Prostate gland (tissue), 2 donors: ENCODE measurements around the gene NIPAL4. TPM values are rescaled to one million over a fixed set of nuclear protein-coding genes. Genes with fewer than 3 reads are reported as not detected.

Experiments
- DNase-seq: peaks from one replicate; pipeline ENCODE4 v3.0.0-alpha.2; 2019; ENCODE audit warnings: low spot score
- H3K27ac ChIP-seq, 2 donors: fragments of 200-600 bp; sonication (generic); 2 replicates each; pipeline ENCODE4 v1.5.1; 2017 to 2019
- H3K27me3 ChIP-seq: fragments of 200-600 bp; sonication (generic); replicated peaks from 2 replicates; pipeline ENCODE4 v1.5.1; 2019; ENCODE audit not compliant: insufficient read depth
- H3K36me3 ChIP-seq, 2 donors: fragments of 200-600 bp; sonication (generic); 1 replicate in 1 of 2; 2 replicates in 1 of 2; pipeline versions ENCODE4 v1.5.1 to v1.8.1; 2017 to 2019
- H3K4me1 ChIP-seq: fragments of 200-600 bp; sonication (generic); replicated peaks from 2 replicates; pipeline ENCODE4 v1.5.1; 2019
- H3K4me3 ChIP-seq, 2 donors: fragments of 200-600 bp; sonication (generic); 2 replicates each; pipeline ENCODE4 v1.5.1; 2017 to 2019
- H3K9me3 ChIP-seq: fragments of 200-600 bp; sonication (generic); 2 replicates; pipeline ENCODE4 v1.5.1; 2017
- POLR2A ChIP-seq: fragments of 450-650 bp; IDR thresholded peaks from one replicate; pipeline ENCODE4 v1.6.1; 2016; ENCODE audit warnings: antibody characterized with exemption, mild to moderate bottlenecking
- POLR2AphosphoS5 ChIP-seq: sonication (generic); formaldehyde crosslinking; IDR thresholded peaks from one replicate; pipeline ENCODE4 v1.6.1; 2017; ENCODE audit warnings: antibody characterized with exemption
- WGBS: methylation state at CpG from one replicate; pipeline ENCODE4 v1.1.5; 2018; 5-methylcytosine and 5-hydroxymethylcytosine counted together
- intact Hi-C: fragments of 100-400 bp; cut with DNase I; formaldehyde crosslinking; loops from one replicate; pipeline ENCODE4 v1.14.2; 2022
- total RNA-seq, 2 donors: library from RNA; depleted of rRNA; stranded (reverse); fragments of >200 nt; gene quantifications; one replicate each; pipeline ENCODE4 v1.1.0, GENCODE V29; 2016
- TF ChIP-seq, protein P1 (sequence below), 4 experiments: fragments of 200-600 bp in 2 of 4; fragments of 450-650 bp in 2 of 4; sonication (generic) in 2 of 4; IDR thresholded peaks; 1 replicate in 3 of 4; 2 replicates in 1 of 4; pipeline ENCODE4 v1.5.1; 2016 to 2019; ENCODE audit warnings: antibody characterized with exemption in 4 of 4, mild to moderate bottlenecking in 2 of 4, moderate library complexity in 2 of 4

Gene NIPAL4
- total RNA-seq, 2 donors from 2014 or later: 2.7 to 2.8 TPM

DNA sequence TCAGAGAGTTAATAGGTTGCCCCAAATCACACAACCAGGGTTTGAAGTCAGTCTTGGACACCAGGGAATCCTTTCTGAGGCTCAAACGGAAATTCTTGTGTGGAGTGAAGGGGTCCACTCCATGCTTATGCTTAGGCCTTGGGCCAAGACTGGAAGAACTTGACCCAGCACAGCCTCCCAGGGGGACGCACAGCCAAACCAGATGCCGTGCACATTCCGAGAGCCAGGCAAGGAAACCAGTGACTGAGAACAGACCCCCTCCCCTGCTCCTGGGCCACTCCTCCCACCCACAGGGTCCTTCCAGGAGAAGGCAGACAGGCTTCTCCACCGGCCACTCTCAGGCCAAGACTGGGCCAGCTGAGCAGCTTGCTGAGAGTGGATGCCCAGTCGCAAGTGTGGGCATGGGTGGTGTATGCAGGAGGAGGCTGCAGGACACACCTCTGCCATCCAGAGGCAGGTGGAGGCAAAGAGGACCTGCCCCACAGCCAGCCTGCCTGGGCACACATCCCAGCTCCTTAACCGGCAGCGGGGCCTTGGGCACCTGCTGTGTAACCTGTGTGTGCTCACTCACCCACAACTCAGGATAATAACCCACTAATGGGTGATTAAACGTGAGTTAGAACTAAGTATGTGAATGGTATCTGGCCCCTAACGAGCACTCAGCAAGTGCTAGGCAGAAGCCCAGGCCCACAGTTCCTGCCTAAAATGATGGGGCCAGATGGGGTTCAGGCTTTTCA lies 38.0 kb downstream of the NIPAL4 start:
- TF ChIP-seq POLR2AphosphoS5 (no peak), POLR2A (no peak)
- TF ChIP-seq, protein P1, sequence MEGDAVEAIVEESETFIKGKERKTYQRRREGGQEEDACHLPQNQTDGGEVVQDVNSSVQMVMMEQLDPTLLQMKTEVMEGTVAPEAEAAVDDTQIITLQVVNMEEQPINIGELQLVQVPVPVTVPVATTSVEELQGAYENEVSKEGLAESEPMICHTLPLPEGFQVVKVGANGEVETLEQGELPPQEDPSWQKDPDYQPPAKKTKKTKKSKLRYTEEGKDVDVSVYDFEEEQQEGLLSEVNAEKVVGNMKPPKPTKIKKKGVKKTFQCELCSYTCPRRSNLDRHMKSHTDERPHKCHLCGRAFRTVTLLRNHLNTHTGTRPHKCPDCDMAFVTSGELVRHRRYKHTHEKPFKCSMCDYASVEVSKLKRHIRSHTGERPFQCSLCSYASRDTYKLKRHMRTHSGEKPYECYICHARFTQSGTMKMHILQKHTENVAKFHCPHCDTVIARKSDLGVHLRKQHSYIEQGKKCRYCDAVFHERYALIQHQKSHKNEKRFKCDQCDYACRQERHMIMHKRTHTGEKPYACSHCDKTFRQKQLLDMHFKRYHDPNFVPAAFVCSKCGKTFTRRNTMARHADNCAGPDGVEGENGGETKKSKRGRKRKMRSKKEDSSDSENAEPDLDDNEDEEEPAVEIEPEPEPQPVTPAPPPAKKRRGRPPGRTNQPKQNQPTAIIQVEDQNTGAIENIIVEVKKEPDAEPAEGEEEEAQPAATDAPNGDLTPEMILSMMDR (IDR thresholded peaks at IDR 0.05): no peak
- no peak for DNase-seq
- H3K4me1 ChIP-seq: no peaks in the 10 kb centered on the region
- no peaks in the 10 kb centered on the region for H3K36me3 ChIP-seq
- H3K4me3 ChIP-seq: no peak overlapping the region
- intact Hi-C loops: no loop called here
- WGBS: 72% methylated on average over 10 of the region's 10 CpGs
- no peaks in the 10 kb centered on the region for H3K9me3 ChIP-seq
- H3K27ac ChIP-seq: no peak overlapping the region
- H3K27me3 ChIP-seq: no peaks in the 10 kb centered on the region

GRCh38 chr5:157502143-157502647 lies 42.2 kb downstream of the NIPAL4 start:
- TF ChIP-seq POLR2AphosphoS5 (no peak), POLR2A (no peak)
- TF ChIP-seq, protein P1 (IDR thresholded peaks at IDR 0.05): no peak
- H3K9me3 ChIP-seq: no peaks in the 10 kb centered on the region
- DNase-seq: no peak
- WGBS: 75% methylated on average over 8 of the region's 8 CpGs
- intact Hi-C loops: no loop called here
- no peaks in the 10 kb centered on the region for H3K27me3 ChIP-seq
- H3K36me3 ChIP-seq: no peaks in the 10 kb centered on the region
- H3K27ac ChIP-seq: no peak overlapping the region
- no peak overlapping the region for H3K4me3 ChIP-seq
- no peaks in the 10 kb centered on the region for H3K4me1 ChIP-seq

GRCh38 chr5:157504053-157504452 lies 44.0 kb downstream of the NIPAL4 start:
- 86% methylated on average over 8 of the region's 8 CpGs for WGBS
- intact Hi-C loops: no loop called here
- no peak for TF ChIP-seq POLR2AphosphoS5
- TF ChIP-seq POLR2A: no peak
- TF ChIP-seq, protein P1 (IDR thresholded peaks at IDR 0.05): no peak

GRCh38 chr5:157505496-157505895 lies 45.5 kb downstream of the NIPAL4 start:
- Histone ChIP-seq H3K4me1 (no peaks in the 10 kb centered on the region), H3K27me3 (no peaks in the 10 kb centered on the region), H3K4me3 (no peak overlapping the region), H3K36me3 (no peaks in the 10 kb centered on the region), H3K9me3 (no peaks in the 10 kb centered on the region), H3K27ac (no peak overlapping the region)
- intact Hi-C loops: no loop called here
- 94% methylated on average over 6 of the region's 6 CpGs for WGBS
- no peak for DNase-seq
- TF ChIP-seq POLR2A: no peak
- TF ChIP-seq, protein P1 (IDR thresholded peaks at IDR 0.05): no peak
- no peak for TF ChIP-seq POLR2AphosphoS5

More at GRCh38 chr5:157504053-157504452, 44.0 kb downstream of the NIPAL4 start:
- Histone ChIP-seq H3K4me3 (no peak overlapping the region), H3K9me3 (no peaks in the 10 kb centered on the region), H3K27ac (no peak overlapping the region), H3K27me3 (no peaks in the 10 kb centered on the region), H3K36me3 (no peaks in the 10 kb centered on the region), H3K4me1 (no peaks in the 10 kb centered on the region)
- no peak for DNase-seq

DNA sequence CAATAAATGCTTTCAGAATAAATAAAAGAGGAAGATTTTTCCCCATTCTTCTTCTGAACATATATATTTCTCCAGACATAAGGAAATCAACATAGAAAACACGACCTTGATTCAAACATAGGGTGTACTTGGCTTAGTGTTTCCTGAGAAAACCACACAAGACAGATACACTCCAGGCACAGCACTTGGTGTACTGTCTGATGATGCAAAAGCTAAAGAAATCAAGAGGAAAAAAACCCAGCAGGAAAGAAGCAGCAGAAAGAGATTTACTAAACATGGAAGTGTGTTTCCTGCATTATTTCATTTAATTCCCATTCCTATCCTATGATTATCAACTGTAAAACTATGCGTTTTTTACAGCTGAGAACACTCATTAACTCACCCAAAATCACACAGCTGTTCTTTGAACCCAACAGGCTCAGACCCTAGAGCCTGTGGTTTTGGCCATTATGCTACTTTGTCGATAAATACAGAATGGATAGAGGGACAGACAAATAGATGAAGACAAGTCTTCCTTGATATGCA lies 46.1 kb downstream of the NIPAL4 start:
- no peak for DNase-seq
- 61% methylated on average over 3 of the region's 3 CpGs for WGBS
- intact Hi-C loops: no loop called here

More for the DNA sequence above, 46.1 kb downstream of the NIPAL4 start:
- Histone ChIP-seq H3K36me3 (no peaks in the 10 kb centered on the region), H3K27me3 (no peaks in the 10 kb centered on the region), H3K4me1 (no peaks in the 10 kb centered on the region), H3K9me3 (no peaks in the 10 kb centered on the region), H3K27ac (no peak overlapping the region), H3K4me3 (no peak overlapping the region)
- no peak for TF ChIP-seq POLR2A
- TF ChIP-seq, protein P1 (IDR thresholded peaks at IDR 0.05): no peak
- TF ChIP-seq POLR2AphosphoS5: no peak
